WTC11 (cell line): ENCODE results near the gene CMBL. TPM values are rescaled to one million over a fixed set of nuclear protein-coding genes. Genes with fewer than 3 reads are reported as not detected.

ENCODE experiments used
- ARID4B ChIP-seq: sonication (generic); formaldehyde crosslinking; IDR thresholded peaks from 2 replicates; pipeline ENCODE4 v1.8.0; 2023; ENCODE audit warnings: missing genetic modification reagents, mild to moderate bottlenecking, borderline replicate concordance
- E2F1 ChIP-seq: sonication (generic); formaldehyde crosslinking; IDR thresholded peaks from 2 replicates; pipeline ENCODE4 v1.8.0; 2022; ENCODE audit warnings: mild to moderate bottlenecking, missing genetic modification reagents
- ETV6 ChIP-seq: sonication (generic); formaldehyde crosslinking; IDR thresholded peaks from 2 replicates; pipeline ENCODE4 v1.8.1; 2022; ENCODE audit warnings: mild to moderate bottlenecking, missing genetic modification reagents
- FOXP1 ChIP-seq: sonication (generic); formaldehyde crosslinking; IDR thresholded peaks from 2 replicates; pipeline ENCODE4 v1.8.0; 2022; ENCODE audit warnings: missing genetic modification reagents, mild to moderate bottlenecking, moderate library complexity, borderline replicate concordance
- GRHL2 ChIP-seq: fragments of 250-450 bp; sonication (Bioruptor Pico); IDR thresholded peaks from 2 replicates; pipeline ENCODE4 v1.8.0; 2022; ENCODE audit warnings: mild to moderate bottlenecking, moderate library complexity; ENCODE audit not compliant: insufficient replicate concordance, severe bottlenecking
- KAT7 ChIP-seq: sonication (generic); formaldehyde crosslinking; IDR thresholded peaks from 2 replicates; pipeline ENCODE4 v1.8.1; 2023; ENCODE audit warnings: missing genetic modification reagents, mild to moderate bottlenecking, borderline replicate concordance
- MXD4 ChIP-seq: fragments of 250-450 bp; sonication (Bioruptor Pico); IDR thresholded peaks from 2 replicates; pipeline ENCODE4 v1.8.0; 2021; ENCODE audit warnings: mild to moderate bottlenecking, moderate library complexity, borderline replicate concordance
- MYBL2 ChIP-seq: sonication (generic); formaldehyde crosslinking; IDR thresholded peaks from 2 replicates; pipeline ENCODE4 v1.8.1; 2023; ENCODE audit warnings: mild to moderate bottlenecking, moderate library complexity, missing genetic modification reagents
- NFE2L1 ChIP-seq: sonication (generic); formaldehyde crosslinking; IDR thresholded peaks from 2 replicates; pipeline ENCODE4 v1.8.1; 2023; ENCODE audit warnings: missing genetic modification reagents
- NFYB ChIP-seq: sonication (generic); formaldehyde crosslinking; conservative IDR thresholded peaks from 2 replicates; pipeline ENCODE4 v1.8.0; 2022; ENCODE audit warnings: low read depth, missing genetic modification reagents
- NR1H2 ChIP-seq: sonication (generic); formaldehyde crosslinking; IDR thresholded peaks from 2 replicates; pipeline ENCODE4 v1.9.0; 2021; ENCODE audit warnings: mild to moderate bottlenecking, moderate library complexity, missing genetic modification reagents
- OVOL2 ChIP-seq: fragments of 250-450 bp; sonication (Bioruptor Pico); IDR thresholded peaks from 2 replicates; pipeline ENCODE4 v1.9.0; 2021; ENCODE audit warnings: mild to moderate bottlenecking, borderline replicate concordance
- PREB ChIP-seq: sonication (generic); formaldehyde crosslinking; IDR thresholded peaks from 2 replicates; pipeline ENCODE4 v1.8.1; 2022; ENCODE audit warnings: mild to moderate bottlenecking, missing genetic modification reagents, moderate library complexity, borderline replicate concordance
- PRRX2 ChIP-seq: fragments of 250-450 bp; sonication (Bioruptor Pico); IDR thresholded peaks from 2 replicates; pipeline ENCODE4 v1.8.0; 2021; ENCODE audit warnings: mild to moderate bottlenecking
- SMAD3 ChIP-seq: sonication (generic); formaldehyde crosslinking; IDR thresholded peaks from 2 replicates; pipeline ENCODE4 v1.8.0; 2022; ENCODE audit warnings: missing genetic modification reagents, mild to moderate bottlenecking, borderline replicate concordance
- SMAD4 ChIP-seq: sonication (generic); formaldehyde crosslinking; IDR thresholded peaks from 2 replicates; pipeline ENCODE4 v1.8.0; 2022; ENCODE audit warnings: mild to moderate bottlenecking, missing genetic modification reagents
- TCF7 ChIP-seq: sonication (generic); formaldehyde crosslinking; IDR thresholded peaks from 2 replicates; pipeline ENCODE4 v1.8.0; 2022; ENCODE audit warnings: mild to moderate bottlenecking, low read depth, missing genetic modification reagents, moderate library complexity
- TP53 ChIP-seq: sonication (generic); formaldehyde crosslinking; IDR thresholded peaks from 2 replicates; pipeline ENCODE4 v1.8.1; 2023; ENCODE audit warnings: mild to moderate bottlenecking, missing genetic modification reagents
- ZBTB21 ChIP-seq: sonication (generic); formaldehyde crosslinking; IDR thresholded peaks from 2 replicates; pipeline ENCODE4 v1.8.1; 2023; ENCODE audit warnings: mild to moderate bottlenecking, missing genetic modification reagents, borderline replicate concordance
- ZBTB43 ChIP-seq: sonication (generic); formaldehyde crosslinking; IDR thresholded peaks from 2 replicates; pipeline ENCODE4 v1.8.1; 2023; ENCODE audit warnings: mild to moderate bottlenecking, missing genetic modification reagents
- ZNF121 ChIP-seq: sonication (generic); formaldehyde crosslinking; IDR thresholded peaks from 2 replicates; pipeline ENCODE4 v1.8.0; 2023; ENCODE audit warnings: missing genetic modification reagents
- ZNF232 ChIP-seq: sonication (generic); formaldehyde crosslinking; IDR thresholded peaks from 2 replicates; pipeline ENCODE4 v1.8.0; 2022; ENCODE audit warnings: mild to moderate bottlenecking, missing genetic modification reagents
- ZNF263 ChIP-seq: sonication (generic); formaldehyde crosslinking; IDR thresholded peaks from 2 replicates; pipeline ENCODE4 v1.8.1; 2022; ENCODE audit warnings: low read depth, mild to moderate bottlenecking, moderate library complexity, missing genetic modification reagents
- ZNF281 ChIP-seq: sonication (generic); formaldehyde crosslinking; IDR thresholded peaks from 2 replicates; pipeline ENCODE4 v1.8.0; 2023; ENCODE audit warnings: mild to moderate bottlenecking, missing genetic modification reagents
- ZNF671 ChIP-seq: fragments of 250-450 bp; sonication (Bioruptor Pico); IDR thresholded peaks from 2 replicates; pipeline ENCODE4 v1.8.0; 2021; ENCODE audit warnings: mild to moderate bottlenecking
- total RNA-seq: library from RNA; stranded (reverse); gene quantifications from 3 replicates; pipeline ENCODE4 v1.2.3, GENCODE V29; 2021

Gene CMBL
- total RNA-seq, 1 experiment from 2014 or later, result 34.0 TPM

- TF ChIP-seq ZBTB21 (no peak; the same call in 1 of the 2 replicates), SMAD3 (CRISPR knock-in tag) (0 out of 2 replicates have a peak, but pooled peaks have one; percentile 71), MYBL2 (peak; percentile 67), PRRX2 (CRISPR knock-in tag) (no peak), ETV6 (CRISPR knock-in tag) (peak; percentile 75), OVOL2 (CRISPR knock-in tag) (no peak), ZNF121 (no peak), NR1H2 (CRISPR knock-in tag) (no peak), GRHL2 (CRISPR knock-in tag) (no peak), ZNF232 (CRISPR knock-in tag) (no peak), SMAD4 (CRISPR knock-in tag) (no peak; the same call in 1 of the 2 replicates), TCF7 (CRISPR knock-in tag) (0 out of 2 replicates have a peak, but pooled peaks have one; percentile 17), ZNF281 (CRISPR knock-in tag) (peak; percentile 98), PREB (CRISPR knock-in tag) (no peak), ZNF263 (CRISPR knock-in tag) (0 out of 2 replicates have a peak, but pooled peaks have one; percentile 30), KAT7 (CRISPR knock-in tag) (peak; percentile 58; the same call in 1 of the 2 replicates), ZBTB43 (CRISPR knock-in tag) (peak; percentile 84), FOXP1 (peak; percentile 88; the same call in 1 of the 2 replicates), NFE2L1 (CRISPR knock-in tag) (peak; percentile 44; the same call in 1 of the 2 replicates), TP53 (no peak), ARID4B (CRISPR knock-in tag) (peak; percentile 38; the same call in 1 of the 2 replicates), NFYB (CRISPR knock-in tag) (no peak), MXD4 (no peak), ZNF671 (no peak), E2F1 (CRISPR knock-in tag) (no peak; the same call in 1 of the 2 replicates)
Observed at GRCh38 chr5:10353241-10354047, 45.7 kb upstream of the CMBL start, which contains the start of gene MARCHF6 (continued).
